HPDE6-E6E7 (cell line): ENCODE data around the gene PIWIL1.

Experiments
- DNase-seq: peaks from one replicate; pipeline ENCODE4 v3.0.0; 2011; ENCODE audit warnings: missing footprints; ENCODE audit errors: extremely low spot score

PIWIL1 gene

DNA sequence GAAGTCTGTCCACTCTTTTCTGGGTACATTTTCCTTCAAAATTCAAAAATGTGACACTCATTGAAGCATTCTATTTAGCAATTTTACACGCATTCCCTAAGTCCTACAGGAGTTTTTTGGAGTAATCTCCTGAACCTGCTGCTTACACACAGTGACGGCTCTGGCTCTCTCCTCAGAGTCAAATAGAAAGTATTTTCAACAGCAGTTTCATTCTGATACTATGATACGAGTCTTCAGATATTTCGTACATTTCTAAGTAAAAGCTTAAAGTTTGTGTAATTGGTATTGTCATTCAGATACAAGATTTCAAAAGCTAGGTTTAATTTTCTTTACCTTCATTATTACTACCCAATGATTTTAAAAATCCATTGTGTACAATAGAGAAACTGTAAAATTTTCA is 36.4 kb downstream of the PIWIL1 start:
- DNase-seq = no peak

- DNase-seq = no peak
These were observed 37.9 kb downstream of the PIWIL1 start for GRCh38 chr12:130375296-130376287.

GRCh38 chr12:130382818-130383217 is 45.1 kb downstream of the PIWIL1 start:
- no peak for DNase-seq

- no peak for DNase-seq
These were observed 46.5 kb downstream of the PIWIL1 start for GRCh38 chr12:130384234-130384633.

DNA sequence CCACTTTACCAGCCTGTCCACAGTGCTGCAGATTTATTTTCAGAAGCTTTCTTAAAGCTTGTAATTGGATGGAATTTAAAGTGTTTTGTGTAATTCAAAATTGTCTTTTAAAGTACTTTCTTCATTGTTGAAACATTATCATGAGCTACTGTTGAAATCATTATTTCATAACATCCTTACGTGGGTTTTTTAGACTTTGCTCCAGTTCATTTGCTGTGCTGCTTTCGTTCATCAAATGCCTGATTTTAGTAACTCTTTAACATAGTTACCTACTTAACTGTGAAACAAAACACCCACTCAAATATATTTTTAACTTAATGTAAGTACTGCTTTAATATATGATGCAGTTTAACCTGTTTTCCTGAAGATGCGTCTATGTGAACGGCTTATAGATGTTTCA is 47.5 kb downstream of the PIWIL1 start:
- no peak for DNase-seq

- DNase-seq = no peak
These were observed 53.5 kb downstream of the PIWIL1 start for GRCh38 chr12:130391186-130391585.

GRCh38 chr12:130394906-130395305 is 57.2 kb downstream of the PIWIL1 start:
- DNase-seq = no peak

DNA sequence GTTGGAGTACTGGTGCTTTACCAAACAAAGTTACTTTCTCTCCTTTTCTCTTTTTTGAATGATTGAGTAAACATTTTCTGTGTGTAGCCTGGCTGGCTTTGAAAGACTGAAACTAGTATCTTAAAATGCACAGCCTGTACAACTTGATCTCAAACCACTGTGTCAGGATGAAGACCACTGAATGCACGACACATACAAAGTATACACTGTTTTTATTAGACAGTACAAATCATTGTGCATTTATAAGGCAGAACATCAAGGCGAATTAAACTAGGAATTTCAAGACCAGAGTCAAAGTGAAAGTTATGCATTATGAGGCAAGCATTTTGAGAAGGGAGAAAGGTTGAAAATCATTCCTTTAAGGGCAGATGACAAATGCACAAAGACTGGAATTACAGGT is 59.0 kb downstream of the PIWIL1 start:
- DNase-seq = no peak

DNA sequence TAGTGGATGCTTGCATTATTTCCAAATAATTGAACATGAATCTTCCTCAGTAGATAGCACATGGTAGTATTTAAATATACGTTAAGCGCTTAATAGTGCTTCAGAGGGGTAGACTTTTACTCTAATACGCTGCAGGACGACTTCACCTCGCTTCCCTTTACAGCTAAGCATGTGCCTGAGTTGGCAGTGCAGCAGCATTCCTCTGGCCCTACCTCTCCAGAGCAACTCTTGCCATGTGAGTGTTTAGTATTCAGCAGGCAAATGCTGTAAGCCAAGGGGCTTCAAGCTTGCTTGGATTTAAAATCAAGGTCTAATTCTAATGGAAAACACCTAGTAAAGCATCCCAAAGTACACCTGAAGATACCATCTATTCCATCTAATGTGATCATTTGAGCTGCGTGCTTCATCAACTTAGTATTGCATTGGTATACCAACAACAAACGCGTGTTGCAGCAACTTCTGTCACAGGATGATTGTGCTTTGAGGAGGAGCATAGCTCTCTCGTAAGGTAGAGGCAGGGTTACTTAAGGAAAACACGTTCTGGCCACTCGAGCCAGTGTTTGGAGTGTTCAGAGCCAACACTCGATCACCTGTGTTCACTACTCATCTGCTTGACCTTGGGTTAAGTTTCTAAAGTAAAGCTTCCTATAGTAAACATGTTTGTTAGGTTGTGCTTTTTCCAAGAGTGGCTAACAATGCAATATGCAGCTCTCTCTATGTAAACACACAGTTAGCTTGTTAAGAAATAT is 60.6 kb downstream of the PIWIL1 start:
- DNase-seq = no peak

DNA sequence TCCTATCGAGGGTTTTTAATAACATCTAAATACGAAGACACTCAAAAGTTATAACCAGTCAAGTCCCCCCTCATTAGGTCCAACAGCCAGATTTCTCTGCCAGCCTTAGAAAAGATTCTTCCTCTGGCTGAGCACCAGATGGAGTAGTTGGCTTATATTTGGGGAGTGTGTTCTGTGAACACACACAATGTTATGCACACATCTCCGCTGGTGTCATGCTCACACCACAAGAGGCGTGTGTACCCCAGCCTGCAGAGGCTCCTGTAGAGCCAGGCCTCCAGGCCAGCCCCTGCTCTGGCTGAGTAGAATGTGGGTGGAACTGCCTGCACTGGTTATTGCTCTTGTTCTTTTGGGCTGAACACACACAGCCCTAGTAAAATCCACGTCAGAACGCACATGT is 64.0 kb downstream of the PIWIL1 start:
- no peak for DNase-seq

DNA sequence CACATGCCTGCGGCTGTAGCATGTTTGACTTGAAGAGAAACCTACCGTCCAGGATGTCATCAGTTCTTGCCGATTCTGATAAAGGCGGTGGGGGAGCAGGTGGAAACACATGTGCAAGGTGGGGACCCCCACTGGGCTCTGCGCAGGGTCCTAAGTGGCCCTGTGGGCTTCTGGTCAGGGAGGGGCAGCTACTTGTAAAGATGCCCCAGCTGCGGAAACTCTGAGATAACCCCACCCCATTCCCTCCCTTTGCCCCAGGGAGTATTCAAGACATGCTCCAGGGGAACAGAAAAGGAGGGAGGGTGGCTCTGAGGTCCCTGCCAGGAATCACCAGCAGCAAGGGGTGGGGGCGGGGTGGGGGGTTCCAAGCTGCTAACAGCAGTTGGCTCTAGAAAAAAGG is 67.6 kb downstream of the PIWIL1 start:
- DNase-seq = no peak

- DNase-seq = no peak
These were observed 74.7 kb downstream of the PIWIL1 start for GRCh38 chr12:130412384-130412783.

- no peak for DNase-seq
These were observed 76.2 kb downstream of the PIWIL1 start for GRCh38 chr12:130413909-130414308.

- no peak for DNase-seq
These were observed 76.7 kb downstream of the PIWIL1 start for GRCh38 chr12:130414381-130414780.

DNA sequence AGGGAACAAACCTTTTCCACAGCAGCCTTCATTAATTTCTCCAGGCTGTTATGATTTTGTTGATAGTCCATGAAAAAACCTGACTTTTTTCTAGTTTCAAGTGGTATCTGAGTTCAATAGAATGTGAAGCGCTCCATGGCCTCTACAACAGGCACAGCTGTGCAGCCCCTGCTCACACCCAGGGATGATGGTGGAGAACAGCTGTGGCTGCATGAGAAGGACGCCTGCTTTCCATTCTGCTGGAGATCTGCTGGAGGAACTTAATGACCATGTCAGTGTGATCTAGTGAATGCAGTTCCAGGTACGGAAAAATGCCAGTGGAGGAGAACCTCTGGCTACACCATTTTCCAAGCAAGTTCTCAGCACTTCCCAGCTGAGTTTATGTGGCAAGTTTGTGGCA is 80.6 kb downstream of the PIWIL1 start:
- DNase-seq = no peak

GRCh38 chr12:130419116-130419515 is 81.4 kb downstream of the PIWIL1 start:
- DNase-seq = no peak

GRCh38 chr12:130420071-130420470 is 82.4 kb downstream of the PIWIL1 start:
- DNase-seq = no peak

DNA sequence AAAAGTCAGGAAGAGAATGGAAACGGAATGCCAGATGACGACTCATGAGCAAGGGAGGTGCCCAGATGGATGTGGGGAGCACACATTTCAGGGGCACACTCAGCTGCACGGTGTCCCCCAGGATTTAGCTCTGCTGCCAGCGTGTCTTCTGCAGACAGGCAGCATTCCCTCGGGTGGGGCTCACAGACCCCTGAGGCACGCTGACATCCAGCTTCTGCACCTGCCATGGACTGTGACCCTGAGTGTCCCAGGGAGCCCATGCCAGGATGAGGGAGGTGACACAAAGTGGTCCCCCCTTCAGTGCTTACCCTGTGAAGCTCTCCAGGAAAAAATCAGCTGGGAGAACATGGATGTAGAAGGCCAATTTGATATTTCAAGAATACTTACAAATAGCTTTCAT is 84.2 kb downstream of the PIWIL1 start:
- no peak for DNase-seq
